HT-29 (cell line): ENCODE results near the gene WDR90. TPM values are rescaled to one million over a fixed set of nuclear protein-coding genes. Genes with fewer than 3 reads are reported as not detected.

Experiments
- DNase-seq: peaks from one replicate; pipeline ENCODE4 v3.0.0-alpha.2; 2015; ENCODE audit warnings: low spot score
- total RNA-seq: library from RNA; depleted of rRNA; stranded (reverse); fragments of >200 nt; shearing (Covaris generic); gene quantifications from 2 replicates; pipeline ENCODE4 v1.2.3, GENCODE V29; 2014

WDR90 gene
- total RNA-seq, 1 experiment from 2014 or later: 162 TPM

GRCh38 chr16:625977-626765 is 23.0 kb upstream of the WDR90 start:
- DNase-seq: no peak

DNA sequence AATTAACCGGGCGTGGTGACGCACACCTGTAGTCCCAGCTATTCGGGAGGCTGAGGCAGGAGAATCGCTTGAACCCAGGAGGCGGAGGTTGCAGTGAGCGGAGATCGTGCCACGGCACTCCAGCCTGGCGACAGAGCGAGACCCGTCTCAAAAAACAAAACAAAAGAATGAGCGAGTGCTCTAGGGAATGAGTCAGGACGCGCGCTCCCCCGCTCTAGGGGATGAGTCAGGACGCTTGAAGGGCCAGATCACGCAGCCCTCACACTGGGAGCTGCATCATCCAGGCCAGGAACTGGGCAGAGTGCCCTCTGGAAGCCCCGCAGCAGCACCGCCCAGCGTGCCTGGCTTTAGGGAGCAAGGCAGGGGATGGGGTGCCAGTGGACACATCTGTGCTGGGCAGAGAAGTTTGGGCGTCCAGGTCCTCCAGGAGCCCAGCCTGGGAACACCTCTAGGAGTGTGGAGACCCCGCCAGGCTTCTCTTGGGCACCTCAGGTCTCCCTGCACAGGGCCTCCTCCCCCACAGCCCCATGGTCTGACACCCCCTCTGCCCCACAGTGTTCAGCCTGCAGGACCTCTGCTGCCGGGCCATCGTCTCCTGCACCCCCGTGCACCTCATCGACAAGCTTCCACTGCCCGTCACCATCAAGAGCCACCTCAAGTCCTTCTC is 22.2 kb upstream of the WDR90 start:
- DNase-seq: peak; percentile 84

DNA sequence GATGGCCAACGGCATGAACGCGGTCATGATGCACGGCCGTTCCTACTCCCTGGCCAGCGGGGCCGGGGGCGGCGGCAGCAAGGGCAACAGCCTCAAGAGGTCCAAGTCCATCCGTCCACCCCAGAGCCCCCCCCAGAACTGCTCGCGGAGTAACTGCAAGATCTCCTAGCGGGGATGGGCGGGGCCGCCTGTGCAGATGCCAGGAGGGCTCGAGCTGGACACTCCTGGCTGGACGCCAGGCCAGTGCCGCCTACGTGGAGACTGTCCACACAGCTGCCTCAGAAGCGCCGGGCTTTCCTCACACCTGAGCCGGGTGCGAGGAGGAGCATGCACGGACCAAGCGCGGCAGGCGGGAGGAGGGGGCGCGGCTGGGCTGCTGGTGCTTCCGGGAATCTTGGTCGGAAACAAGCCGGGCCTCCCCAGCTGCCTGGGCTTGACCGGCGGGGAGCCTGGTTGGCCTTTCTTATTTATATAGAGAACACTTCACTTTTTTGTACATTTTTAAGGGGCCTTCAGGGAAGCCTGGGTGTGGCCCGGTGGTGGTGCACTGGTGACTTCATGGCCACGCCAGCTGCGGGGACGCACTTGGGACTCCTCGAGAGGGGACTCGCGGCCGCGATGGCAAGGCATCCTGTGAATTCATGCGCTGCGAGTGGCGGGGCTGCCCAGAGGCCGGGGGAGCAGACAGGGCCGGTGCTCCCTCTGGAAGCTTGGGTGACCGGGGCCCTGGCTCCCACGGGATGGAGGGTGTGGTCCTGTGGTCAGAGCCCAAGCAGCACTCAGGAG is 21.5 kb upstream of the WDR90 start:
- DNase-seq: peak; percentile 85

DNA sequence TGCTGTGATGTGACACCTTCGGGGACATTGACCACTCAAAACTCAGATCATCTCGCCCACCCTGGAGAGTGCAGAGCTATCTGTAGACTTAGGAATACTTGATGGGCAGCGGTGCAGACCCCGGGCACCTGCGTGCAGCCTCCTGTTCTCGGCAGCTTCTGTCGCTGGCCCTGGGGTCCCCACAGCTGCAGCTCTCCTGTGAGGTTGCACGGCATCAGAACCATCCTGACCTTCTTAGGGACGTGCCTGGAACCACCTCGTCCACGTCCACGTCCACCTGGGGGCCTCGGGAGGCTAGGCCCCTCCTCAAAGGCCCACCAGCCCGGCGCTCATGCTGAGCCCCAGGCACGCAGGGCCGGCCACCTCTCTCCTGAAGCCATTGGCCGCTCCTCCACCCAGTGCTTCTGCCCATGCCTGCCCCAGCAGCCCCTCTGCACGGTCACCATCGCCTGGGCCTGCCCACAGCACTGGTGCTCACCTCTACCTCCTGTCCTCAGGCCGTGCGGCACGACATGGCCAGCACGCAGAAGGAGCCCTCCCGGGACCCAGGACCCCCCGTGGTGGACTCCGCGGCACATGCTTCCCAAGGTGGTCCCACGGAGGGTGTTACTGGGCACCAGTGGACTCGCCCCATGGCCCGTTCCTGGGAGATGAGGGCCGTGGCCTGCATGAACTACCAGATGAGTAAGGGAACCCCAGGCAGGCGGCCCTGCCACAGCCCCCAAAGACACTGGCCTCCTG is 20.7 kb upstream of the WDR90 start:
- DNase-seq: no peak

GRCh38 chr16:629185-629832 is 19.9 kb upstream of the WDR90 start:
- no peak for DNase-seq

- DNase-seq: no peak
These were observed 19.3 kb upstream of the WDR90 start for GRCh38 chr16:629833-630248.

DNA sequence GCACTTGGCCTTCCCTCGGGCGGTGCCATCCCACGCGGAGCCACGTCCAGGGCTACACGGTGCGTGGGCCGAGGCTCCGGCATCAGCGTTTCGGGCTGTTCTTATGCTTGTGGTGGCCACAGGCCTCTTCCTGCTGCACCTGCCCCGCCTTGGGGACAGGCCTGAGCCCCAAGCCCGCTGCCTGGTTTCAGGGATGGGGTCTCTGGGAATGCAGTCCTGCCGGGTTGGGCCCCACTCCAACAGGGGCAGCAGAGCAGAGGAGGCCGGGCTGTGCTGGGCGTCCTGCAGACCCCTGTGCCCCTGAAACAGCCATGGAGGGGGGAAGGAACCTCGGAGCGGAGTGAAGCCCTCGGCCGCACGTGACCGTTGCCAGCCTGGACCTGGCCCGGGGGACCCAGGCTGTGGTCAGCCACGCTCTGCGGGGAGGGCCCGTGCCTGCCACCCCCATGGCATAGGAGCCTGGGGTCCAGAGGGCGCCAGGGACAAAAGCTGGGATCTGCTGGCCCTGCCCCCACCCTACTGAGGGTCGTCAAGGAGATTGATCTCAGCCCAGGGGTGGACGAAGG is 18.8 kb upstream of the WDR90 start:
- DNase-seq: no peak

- DNase-seq: peak; percentile 63
These were observed 18.3 kb upstream of the WDR90 start, which contains the start of gene WFIKKN1 for GRCh38 chr16:630815-631405. Gene WFIKKN1, plus strand, starts transcription at chr16:630985. Its CDS starts 269 bp downstream, at chr16:631254.

GRCh38 chr16:631808-632358 is 17.3 kb upstream of the WDR90 start:
- no peak for DNase-seq

- DNase-seq: no peak
These were observed 16.5 kb upstream of the WDR90 start for GRCh38 chr16:632486-633335.

DNA sequence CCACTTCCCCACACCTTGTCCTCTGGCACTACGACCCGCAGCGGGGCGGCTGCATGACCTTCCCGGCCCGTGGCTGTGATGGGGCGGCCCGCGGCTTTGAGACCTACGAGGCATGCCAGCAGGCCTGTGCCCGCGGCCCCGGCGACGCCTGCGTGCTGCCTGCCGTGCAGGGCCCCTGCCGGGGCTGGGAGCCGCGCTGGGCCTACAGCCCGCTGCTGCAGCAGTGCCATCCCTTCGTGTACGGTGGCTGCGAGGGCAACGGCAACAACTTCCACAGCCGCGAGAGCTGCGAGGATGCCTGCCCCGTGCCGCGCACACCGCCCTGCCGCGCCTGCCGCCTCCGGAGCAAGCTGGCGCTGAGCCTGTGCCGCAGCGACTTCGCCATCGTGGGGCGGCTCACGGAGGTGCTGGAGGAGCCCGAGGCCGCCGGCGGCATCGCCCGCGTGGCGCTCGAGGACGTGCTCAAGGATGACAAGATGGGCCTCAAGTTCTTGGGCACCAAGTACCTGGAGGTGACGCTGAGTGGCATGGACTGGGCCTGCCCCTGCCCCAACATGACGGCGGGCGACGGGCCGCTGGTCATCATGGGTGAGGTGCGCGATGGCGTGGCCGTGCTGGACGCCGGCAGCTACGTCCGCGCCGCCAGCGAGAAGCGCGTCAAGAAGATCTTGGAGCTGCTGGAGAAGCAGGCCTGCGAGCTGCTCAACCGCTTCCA is 15.7 kb upstream of the WDR90 start:
- DNase-seq: no peak

- no peak for DNase-seq
These were observed 15.0 kb upstream of the WDR90 start for GRCh38 chr16:634051-634670.

- no peak for DNase-seq
These were observed 14.2 kb upstream of the WDR90 start for GRCh38 chr16:634996-635395.

DNA sequence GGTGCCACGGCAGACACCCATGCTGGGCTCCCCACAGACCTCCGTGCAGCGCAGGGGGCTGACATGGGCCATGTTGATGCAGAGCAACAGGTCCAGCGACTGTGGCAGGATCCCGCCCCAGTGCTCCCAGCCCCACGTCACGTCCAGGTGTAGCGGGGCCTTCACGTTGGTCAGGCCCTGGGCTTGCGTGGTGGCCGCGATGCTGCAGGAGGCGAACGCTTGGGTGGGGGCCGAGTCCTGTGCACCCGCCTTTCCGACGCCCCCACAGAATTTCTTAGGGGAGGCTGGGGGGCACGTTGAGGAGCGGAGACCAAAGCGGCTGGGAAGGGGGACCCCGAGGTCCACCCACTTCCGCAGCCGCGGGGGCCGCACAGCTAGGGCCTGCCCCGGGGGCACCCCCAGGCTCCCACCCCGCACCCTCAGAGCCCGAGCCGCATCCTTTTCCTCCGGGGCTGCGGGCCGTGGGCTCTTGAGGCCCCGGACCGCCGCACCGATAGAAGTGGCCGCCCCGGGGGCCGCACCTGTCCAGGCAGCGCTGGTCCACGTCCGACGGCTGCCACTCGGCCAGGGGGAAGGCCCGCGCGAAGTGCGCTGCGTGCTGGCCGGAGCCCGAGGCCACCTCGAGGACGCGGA is 13.5 kb upstream of the WDR90 start:
- peak; percentile 29 for DNase-seq

GRCh38 chr16:636206-637080 is 12.7 kb upstream of the WDR90 start, which contains the start of gene METTL26:
Gene METTL26, minus strand, starts transcription at chr16:636305. Its CDS starts 15 bp downstream, at chr16:636290.
- DNase-seq: peak; percentile 95
